DOHH2 (cell line): Measurements from ENCODE around the gene VNN1.

Experiments
- CTCF ChIP-seq: fragments of 200-600 bp; sonication (generic); IDR thresholded peaks from one replicate; pipeline ENCODE4 v1.5.1; 2014; ENCODE audit warnings: antibody characterized with exemption, mild to moderate bottlenecking, low read depth, low read length; ENCODE audit not compliant: poor library complexity, severe bottlenecking
- EZH2phosphoT487 ChIP-seq: fragments of 200-600 bp; sonication (generic); IDR thresholded peaks from 2 replicates; pipeline ENCODE4 v1.6.1; 2017; ENCODE audit warnings: borderline replicate concordance, mild to moderate bottlenecking, antibody characterized with exemption, low read length, moderate library complexity, mixed read lengths

DNA sequence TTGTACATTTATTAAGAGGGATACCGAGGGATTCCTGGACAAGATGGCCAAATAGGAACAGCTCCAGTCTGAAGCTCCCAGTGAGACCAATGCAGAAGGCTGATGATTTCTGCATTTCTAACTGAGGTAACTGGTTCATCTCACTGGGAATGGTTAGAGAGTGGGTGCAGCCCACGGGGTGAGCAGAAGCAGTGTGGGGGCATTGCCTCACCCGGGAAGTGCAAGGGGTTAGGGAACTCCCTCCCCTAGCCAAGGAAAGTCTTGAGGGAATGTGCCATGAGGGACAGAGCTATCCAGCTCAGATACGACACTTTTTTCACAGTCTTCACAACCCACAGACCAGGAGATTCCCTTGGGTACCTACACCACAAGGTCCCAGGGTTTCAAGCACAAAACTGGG is 79.1 kb downstream of the VNN1 start:
- TF ChIP-seq CTCF, result no peak
- TF ChIP-seq EZH2phosphoT487, result no peak
